HG03442 (cell line): Measurements from ENCODE around the gene CUL9.

Experiments
- ATAC-seq: cut with Tn5 transposase; IDR thresholded peaks from one replicate; pipeline ENCODE4 v1.9.1; 2021; ENCODE audit warnings: mild to moderate bottlenecking, moderate library complexity; ENCODE audit not compliant: unreplicated experiment

The CUL9 gene

GRCh38 chr6:43172104-43173007 lies 9.6 kb upstream of the CUL9 start:
- ATAC-seq: no peak

- ATAC-seq: no peak
These were observed 8.3 kb upstream of the CUL9 start for GRCh38 chr6:43173591-43174262.

GRCh38 chr6:43174263-43175112 lies 7.5 kb upstream of the CUL9 start:
- ATAC-seq: peak; percentile 54

- ATAC-seq: no peak
These were observed 6.1 kb upstream of the CUL9 start for GRCh38 chr6:43175676-43176422.

- ATAC-seq: no peak
These were observed 5.6 kb upstream of the CUL9 start for GRCh38 chr6:43176423-43176786.

- no peak for ATAC-seq
These were observed 3.8 kb upstream of the CUL9 start for GRCh38 chr6:43178150-43178549.

GRCh38 chr6:43178951-43179830 lies 2.8 kb upstream of the CUL9 start:
- no peak for ATAC-seq

GRCh38 chr6:43180058-43180457 lies 1.9 kb upstream of the CUL9 start:
- no peak for ATAC-seq

GRCh38 chr6:43180985-43181384 lies 1.0 kb upstream of the CUL9 start:
- no peak for ATAC-seq

- no peak for ATAC-seq
These were observed 415 bp upstream of the CUL9 start for GRCh38 chr6:43181621-43181941.

GRCh38 chr6:43183441-43183840 lies 1.4 kb downstream of the CUL9 start:
- ATAC-seq: no peak

- ATAC-seq: no peak
These were observed 2.4 kb downstream of the CUL9 start for GRCh38 chr6:43184268-43184985.

GRCh38 chr6:43185391-43185985 lies 3.5 kb downstream of the CUL9 start:
- no peak for ATAC-seq

GRCh38 chr6:43186019-43186418 lies 4.0 kb downstream of the CUL9 start:
- ATAC-seq: no peak

GRCh38 chr6:43186706-43187105 lies 4.7 kb downstream of the CUL9 start:
- no peak for ATAC-seq

GRCh38 chr6:43187821-43188220 lies 5.8 kb downstream of the CUL9 start:
- no peak for ATAC-seq

GRCh38 chr6:43188426-43188825 lies 6.4 kb downstream of the CUL9 start:
- no peak for ATAC-seq

GRCh38 chr6:43189776-43190304 lies 7.8 kb downstream of the CUL9 start:
- ATAC-seq: no peak

GRCh38 chr6:43192911-43193310 lies 10.9 kb downstream of the CUL9 start:
- no peak for ATAC-seq
